GM21447 (cell line): ENCODE data around the gene FKBP7.
"Not testable (repeated sequence)": the region's sequence is repeated elsewhere in the genome, so short reads cannot be mapped to it uniquely, and the experiment has no call there.

Experiments
- ATAC-seq: cut with Tn5 transposase; IDR thresholded peaks from one replicate; pipeline ENCODE4 v1.9.1; 2021; ENCODE audit not compliant: unreplicated experiment

Gene FKBP7

DNA sequence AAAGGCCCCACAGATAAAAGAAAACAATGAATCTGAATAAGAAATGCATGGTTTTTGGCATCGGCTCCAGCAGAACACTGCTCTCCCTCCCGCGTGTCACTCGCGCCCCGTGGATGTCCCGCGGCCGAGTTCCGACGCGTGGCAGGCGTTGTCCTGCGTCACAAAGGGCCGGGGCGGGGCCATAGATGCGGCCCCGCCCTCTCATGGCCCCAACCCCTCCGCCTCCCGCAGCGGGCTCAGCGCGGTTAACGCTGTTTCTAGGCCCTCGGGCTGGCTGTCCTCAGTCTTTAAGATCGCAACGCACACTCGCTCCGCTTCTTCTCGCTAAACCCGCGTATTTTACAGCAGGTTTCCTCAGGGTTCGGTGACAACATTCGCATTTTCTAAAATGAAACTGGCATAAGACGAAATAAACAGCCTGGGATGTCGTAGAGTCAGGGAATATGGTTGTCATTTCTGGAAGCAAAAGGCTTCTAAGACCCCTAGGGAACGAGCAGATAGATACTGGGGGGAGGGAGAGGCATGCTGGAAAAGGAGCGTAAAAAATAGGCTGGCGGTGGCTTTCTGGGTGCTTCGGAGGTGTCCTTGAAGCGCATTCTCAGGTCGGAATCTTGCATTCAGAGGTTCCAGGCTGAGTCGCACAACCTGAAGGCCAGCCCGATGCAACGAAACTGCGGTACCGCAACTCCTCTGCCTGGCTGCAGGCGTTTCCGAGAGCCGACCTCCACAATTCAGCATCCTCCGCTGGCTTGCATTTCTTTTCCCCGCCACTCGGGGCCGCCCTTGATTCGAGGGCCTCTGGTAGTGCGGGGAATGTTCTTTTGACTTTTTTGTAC, at the start of gene FKBP7:
TSS of gene FKBP7 (minus strand) at position 162 of the 836 bp plus-strand sequence. CDS start at position 61, 101 bp downstream.
- ATAC-seq: peak; percentile 39

DNA sequence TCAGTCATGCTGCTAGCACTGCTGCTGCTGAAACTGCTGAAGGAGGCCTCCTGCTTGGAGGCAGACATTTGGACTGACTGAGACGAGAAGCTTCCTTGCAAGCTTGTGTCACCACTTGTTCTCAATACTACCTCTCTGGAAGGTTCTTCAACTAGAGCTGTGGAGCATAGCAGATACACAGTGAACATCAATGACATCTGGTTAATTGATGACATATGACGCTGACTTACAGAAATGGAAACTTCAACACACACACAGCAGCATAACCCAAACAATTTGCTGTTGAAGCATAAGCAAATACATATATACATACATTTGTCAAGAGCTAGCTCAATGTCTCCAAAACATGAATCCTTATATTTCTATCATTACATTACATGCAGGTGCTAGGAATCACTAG, 49.2 kb upstream of the FKBP7 start:
- no peak for ATAC-seq

DNA sequence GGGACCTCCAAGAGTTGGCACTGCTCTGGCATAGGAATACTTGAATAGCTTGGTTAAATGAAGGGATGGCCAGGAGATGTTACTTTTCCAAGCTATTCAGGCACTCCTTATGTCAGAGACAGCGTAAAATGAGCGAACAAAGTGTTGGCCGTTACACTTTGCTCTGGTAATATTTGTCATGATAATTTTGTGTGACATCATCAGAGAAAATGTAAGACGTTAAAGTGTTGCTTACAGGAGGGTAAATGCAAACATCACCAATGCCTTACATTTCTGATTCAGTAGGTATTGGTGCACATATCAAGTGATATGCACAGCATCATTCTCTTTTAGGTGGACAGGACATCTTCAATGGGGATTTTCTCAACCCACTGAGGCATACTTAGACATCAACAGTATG, 47.9 kb upstream of the FKBP7 start:
- no peak for ATAC-seq

GRCh38 chr2:178525460-178525859, 47.1 kb upstream of the FKBP7 start:
- not testable (repeated sequence) for ATAC-seq

DNA sequence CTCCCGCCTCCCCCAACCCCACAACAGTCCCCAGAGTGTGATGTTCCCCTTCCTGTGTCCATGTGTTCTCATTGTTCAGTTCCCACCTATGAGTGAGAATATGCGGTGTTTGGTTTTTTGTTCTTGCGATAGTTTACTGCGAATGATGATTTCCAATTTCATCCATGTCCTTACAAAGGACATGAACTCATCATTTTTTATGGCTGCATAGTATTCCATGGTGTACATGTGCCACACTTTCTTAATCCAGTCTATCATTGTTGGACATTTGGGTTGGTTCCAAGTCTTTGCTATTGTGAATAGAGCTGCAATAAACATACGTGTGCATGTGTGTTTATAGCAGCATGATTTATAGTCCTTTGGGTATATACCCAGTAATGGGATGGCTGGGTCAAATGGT, 46.6 kb upstream of the FKBP7 start:
- not testable (repeated sequence) for ATAC-seq

DNA sequence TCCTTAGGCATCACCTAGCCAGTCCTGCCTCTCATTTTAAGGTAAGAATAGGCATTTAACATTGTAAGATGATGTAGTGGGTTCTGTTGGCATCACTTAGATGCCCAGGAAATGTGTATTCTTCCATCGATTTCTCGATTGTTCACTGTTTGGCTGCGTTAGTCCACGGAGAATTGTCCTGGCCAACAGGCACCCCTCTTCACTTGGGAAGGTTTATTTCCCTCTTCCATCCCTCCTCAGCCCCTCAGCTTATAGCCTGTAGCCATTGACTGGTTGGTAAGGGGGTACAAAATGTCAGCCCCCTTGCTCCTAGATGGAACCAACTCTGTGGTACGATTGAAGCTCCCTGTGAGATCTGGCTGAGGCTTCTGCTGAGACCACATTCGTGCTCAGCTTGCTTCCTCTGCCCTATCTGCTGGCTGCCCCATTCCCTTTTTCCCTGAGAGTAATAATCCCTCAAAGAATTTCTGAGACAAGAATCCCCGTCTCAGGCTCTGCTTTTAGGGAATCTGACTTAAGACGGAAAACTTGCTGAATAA, 45.3 kb upstream of the FKBP7 start:
- no peak for ATAC-seq

GRCh38 chr2:178522950-178523595, 44.7 kb upstream of the FKBP7 start:
- peak; percentile 89 for ATAC-seq

DNA sequence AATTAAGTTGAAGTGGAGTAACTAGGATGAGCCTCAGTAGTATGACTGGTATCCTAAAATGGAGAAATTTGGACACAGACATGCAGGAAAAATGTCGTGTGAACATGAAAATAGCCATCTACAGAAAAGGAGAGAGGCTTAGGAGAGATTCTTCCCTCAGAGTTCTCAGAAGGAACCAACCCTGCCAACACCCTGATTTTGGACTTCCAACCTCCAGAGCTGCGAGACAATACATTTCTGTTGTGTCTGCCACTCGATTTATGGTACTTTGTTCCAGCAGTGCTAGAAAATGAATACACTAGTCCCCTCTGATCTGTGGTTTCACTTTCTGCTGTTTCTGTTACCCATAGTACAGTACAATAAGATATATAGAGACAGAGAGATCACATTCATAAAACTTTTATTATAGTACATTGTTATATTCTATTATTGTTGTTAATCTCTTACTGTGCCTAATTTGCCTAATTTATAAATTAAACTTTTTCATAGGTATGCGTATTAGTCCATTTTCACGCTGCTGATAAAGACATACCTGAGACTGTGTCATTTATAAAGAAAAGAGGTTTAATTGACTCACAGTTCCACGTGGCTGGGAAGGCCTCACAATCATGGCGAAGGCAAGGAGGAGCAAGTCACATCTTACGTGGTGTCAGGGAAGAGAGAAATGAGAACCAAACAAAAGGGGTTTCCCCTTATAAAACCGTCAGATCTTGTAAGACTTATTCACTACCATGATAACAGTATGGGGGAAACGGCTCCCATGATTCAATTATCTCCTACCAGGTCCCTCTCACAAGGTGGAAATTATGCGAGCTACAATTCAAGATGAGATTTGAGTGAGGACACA, 43.1 kb upstream of the FKBP7 start:
- ATAC-seq: no peak

DNA sequence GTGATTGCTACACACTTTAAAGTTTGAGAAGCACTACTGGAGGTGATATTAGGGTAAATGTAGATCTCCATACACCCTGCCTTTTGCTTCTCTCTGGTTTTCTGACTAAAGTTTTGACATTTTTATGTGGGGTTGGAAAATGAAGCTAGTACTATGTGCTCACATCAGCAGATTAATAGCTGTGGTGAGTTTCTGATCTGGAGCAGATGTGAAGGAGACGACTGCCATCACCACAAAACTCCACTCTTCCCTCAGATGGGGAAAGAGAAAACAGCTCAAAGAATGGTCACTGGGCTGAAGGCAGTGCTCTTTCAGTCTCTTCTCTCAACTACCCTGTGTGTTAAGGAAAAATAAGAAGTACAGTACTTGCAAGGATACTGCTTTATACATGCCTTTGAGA, 39.1 kb upstream of the FKBP7 start:
- no peak for ATAC-seq

GRCh38 chr2:178514664-178515063, 36.3 kb upstream of the FKBP7 start:
- ATAC-seq: peak; percentile 60

GRCh38 chr2:178513876-178514275, 35.5 kb upstream of the FKBP7 start:
- ATAC-seq: no peak

GRCh38 chr2:178512484-178512883, 34.1 kb upstream of the FKBP7 start:
- ATAC-seq: no peak

DNA sequence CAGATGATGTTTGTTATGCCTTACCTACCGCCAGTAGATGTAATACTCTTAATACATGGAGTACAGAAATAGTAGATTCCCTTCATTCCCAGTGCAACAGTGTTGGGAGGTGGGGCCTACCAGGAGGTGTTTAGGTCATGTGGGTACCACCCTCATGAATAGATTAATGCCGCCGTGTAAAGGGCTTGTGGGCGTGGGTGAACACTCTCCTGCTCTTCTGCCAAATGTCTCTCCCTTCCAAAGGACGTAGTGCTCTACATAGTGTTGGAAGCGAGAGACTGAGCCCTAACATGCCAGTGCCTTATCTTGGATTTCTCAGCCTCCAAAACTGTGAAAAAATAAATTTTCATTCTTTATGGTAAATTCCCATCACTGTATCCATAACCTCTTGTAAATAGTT, 32.0 kb upstream of the FKBP7 start:
- no peak for ATAC-seq

DNA sequence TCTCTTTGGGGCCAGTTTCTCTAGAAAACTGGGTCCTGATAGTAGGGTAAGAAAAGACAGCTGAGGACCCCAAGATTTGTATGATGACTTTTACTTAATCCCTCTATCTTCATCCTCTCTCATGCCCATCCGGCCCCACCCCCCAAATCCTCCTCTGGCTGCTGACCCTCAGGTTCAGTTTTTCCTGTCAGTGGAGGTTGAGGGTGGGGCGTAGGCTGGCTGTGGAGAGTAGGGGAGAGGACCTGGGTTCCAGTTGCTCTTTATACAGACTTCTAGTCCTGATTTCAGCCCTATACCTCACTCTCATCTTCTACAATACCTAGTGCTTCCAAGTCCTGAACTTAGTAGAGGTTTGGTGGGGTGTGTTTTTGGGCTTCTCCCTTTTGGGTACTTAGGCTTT, 30.2 kb upstream of the FKBP7 start:
- no peak for ATAC-seq

DNA sequence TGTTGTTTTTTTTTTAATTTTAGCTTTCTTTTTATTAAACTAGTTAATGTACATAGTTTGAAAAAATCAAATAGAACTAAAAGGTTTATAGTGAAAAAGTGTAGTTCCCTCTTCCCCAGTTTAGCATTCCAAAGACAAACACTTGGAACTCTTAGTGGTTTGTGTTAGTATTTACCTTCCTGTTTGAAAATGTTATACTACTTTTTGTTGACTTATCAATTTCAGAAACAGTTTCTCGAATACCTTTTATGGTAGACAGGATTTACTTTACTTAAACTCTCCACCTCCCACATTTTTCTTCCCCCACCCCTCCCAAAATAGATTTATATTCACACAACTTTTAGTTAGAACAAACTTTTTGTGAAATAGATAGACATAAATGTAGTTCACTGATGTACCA, 28.5 kb upstream of the FKBP7 start:
- no peak for ATAC-seq

- ATAC-seq: no peak
Measured at GRCh38 chr2:178506524-178506923, 28.1 kb upstream of the FKBP7 start.

GRCh38 chr2:178506101-178506500, 27.7 kb upstream of the FKBP7 start:
- no peak for ATAC-seq

- ATAC-seq: no peak
Measured at GRCh38 chr2:178502751-178503150, 24.4 kb upstream of the FKBP7 start.

GRCh38 chr2:178499640-178500039, 21.2 kb upstream of the FKBP7 start:
- ATAC-seq: no peak

GRCh38 chr2:178498137-178498536, 19.7 kb upstream of the FKBP7 start:
- ATAC-seq: peak; percentile 60

- ATAC-seq: no peak
Measured at GRCh38 chr2:178496049-178496448, 17.6 kb upstream of the FKBP7 start.
